Esophagus squamous epithelium (tissue), 5 donors: ENCODE results near the gene PXDC1. TPM values are rescaled to one million over a fixed set of nuclear protein-coding genes. Genes with fewer than 3 reads are reported as not detected.
"Not testable (repeated sequence)": the region's sequence is repeated elsewhere in the genome, so short reads cannot be mapped to it uniquely, and the experiment has no call there.

Experiments used
- DNase-seq: peaks from one replicate; lab custom pipeline; 2025; lab: John Stamatoyannopoulos, UW
- H3K27ac ChIP-seq, 4 donors: fragments of 200-600 bp; sonication (generic); one replicate each; pipeline ENCODE4 v1.5.1; 2016 to 2019; ENCODE audit warnings: mild to moderate bottlenecking in 1 of 4
- H3K27me3 ChIP-seq, 4 donors: fragments of 200-600 bp; sonication (generic); 1 replicate in 3 of 4; 2 replicates in 1 of 4; pipeline versions ENCODE4 v1.5.1 to v1.6.0; 2017 to 2021; ENCODE audit warnings: antibody characterized with exemption in 1 of 4
- H3K36me3 ChIP-seq, 3 donors: fragments of 200-600 bp; sonication (generic); one replicate each; pipeline ENCODE4 v1.5.1; 2016 to 2019
- H3K4me1 ChIP-seq, 3 donors: fragments of 200-600 bp; sonication (generic); one replicate each; pipeline ENCODE4 v1.5.1; 2017 to 2019
- H3K4me3 ChIP-seq, 4 donors: fragments of 200-600 bp; sonication (generic); 1 replicate in 3 of 4; 2 replicates in 1 of 4; pipeline ENCODE4 v1.5.1; 2016 to 2019; ENCODE audit warnings: mild to moderate bottlenecking in 2 of 4, moderate library complexity in 1 of 4
- H3K9me3 ChIP-seq, 3 donors: fragments of 200-600 bp; sonication (generic); one replicate each; pipeline ENCODE4 v1.5.1; 2016 to 2019
- CTCF ChIP-seq, 6 experiments: fragments of 450-650 bp in 4 of 6; fragments of 200-600 bp in 2 of 6; sonication (generic) in 2 of 6; IDR thresholded peaks; one replicate each; pipeline ENCODE4 v1.5.1; 2016 to 2019; ENCODE audit warnings: antibody characterized with exemption in 6 of 6, mild to moderate bottlenecking in 4 of 6, moderate library complexity in 4 of 6
- POLR2A ChIP-seq, 4 donors: fragments of 450-650 bp; IDR thresholded peaks; one replicate each; pipeline ENCODE4 v1.6.1; 2017; ENCODE audit warnings: antibody characterized with exemption in 4 of 4, mild to moderate bottlenecking in 4 of 4, moderate library complexity in 3 of 4
- WGBS, 2 donors: methylation state at CpG; one replicate each; pipeline ENCODE4 v1.1.5; 2018; 5-methylcytosine and 5-hydroxymethylcytosine counted together
- intact Hi-C: fragments of 100-400 bp; cut with DNase I; formaldehyde crosslinking; loops from one replicate; pipeline ENCODE4 v1.15.0; 2022
- total RNA-seq, 4 donors: library from RNA; depleted of rRNA; stranded (reverse); fragments of >200 nt; gene quantifications; one replicate each; pipeline ENCODE4 v1.1.0, GENCODE V29; 2016
- donor health status: DM: yes; HTN: yes; CAD: no.

PXDC1 gene
- total RNA-seq, 4 donors from 2014 or later, result 12.1 to 58.0 (median 24.0) TPM

GRCh38 chr6:3775847-3776246 lies 24.3 kb upstream of the PXDC1 start:
- no peak overlapping the region for H3K27ac ChIP-seq
- no peaks in the 10 kb centered on the region for H3K9me3 ChIP-seq
- H3K4me3 ChIP-seq, result no peak overlapping the region
- TF ChIP-seq CTCF (IDR thresholded peaks at IDR 0.05) (no peak), POLR2A (IDR thresholded peaks at IDR 0.05) (no peak)
- intact Hi-C loops, result no loop called here
- 94 to 95% methylated on average over 3 to 4 of the region's 4 CpGs for WGBS, 2 donors
- H3K4me1 ChIP-seq, result peaks cover 0 to 39% (median 20%) of the 10 kb centered on the region in 3 donors
- DNase-seq, result no peak
- H3K27me3 ChIP-seq, result no peaks in the 10 kb centered on the region
- no peaks in the 10 kb centered on the region for H3K36me3 ChIP-seq

GRCh38 chr6:3775386-3775785 lies 23.9 kb upstream of the PXDC1 start:
- intact Hi-C loops, result no loop called here
- WGBS, 2 donors, result 96 to 98% methylated on average over 7 of the region's 7 CpGs
- Histone ChIP-seq H3K27me3 (no peaks in the 10 kb centered on the region), H3K36me3 (no peaks in the 10 kb centered on the region), H3K9me3 (no peaks in the 10 kb centered on the region), H3K4me1 (peaks cover 0 to 39% (median 20%) of the 10 kb centered on the region in 3 donors), H3K4me3 (no peak overlapping the region), H3K27ac (no peak overlapping the region)
- DNase-seq, result no peak
- TF ChIP-seq POLR2A (IDR thresholded peaks at IDR 0.05) (no peak), CTCF (IDR thresholded peaks at IDR 0.05) (no peak)

GRCh38 chr6:3773678-3774298 lies 22.3 kb upstream of the PXDC1 start:
- no peak overlapping the region for H3K27ac ChIP-seq
- no peak overlapping the region for H3K4me3 ChIP-seq
- no peak for DNase-seq
- H3K4me1 ChIP-seq, result peaks cover 0 to 28% (median 13%) of the 10 kb centered on the region in 3 donors
- intact Hi-C loops, result no loop called here
- H3K36me3 ChIP-seq, result no peaks in the 10 kb centered on the region
- H3K27me3 ChIP-seq, result no peaks in the 10 kb centered on the region
- H3K9me3 ChIP-seq, result no peaks in the 10 kb centered on the region
- 36 to 58% methylated on average over 5 to 7 of the region's 7 CpGs for WGBS, 2 donors
- TF ChIP-seq POLR2A (IDR thresholded peaks at IDR 0.05) (no peak), CTCF (IDR thresholded peaks at IDR 0.05) (no peak)

GRCh38 chr6:3772127-3772999 lies 20.9 kb upstream of the PXDC1 start:
- DNase-seq, intact Hi-C loops, H3K4me3 ChIP-seq, H3K9me3 ChIP-seq, H3K27ac ChIP-seq, H3K27me3 ChIP-seq, H3K36me3 ChIP-seq: not testable (repeated sequence)
- H3K4me1 ChIP-seq, result peaks cover 0 to 14% (median 9%) of the 10 kb centered on the region in 3 donors
- WGBS, 2 donors, result 91 to 95% methylated on average over 10 to 11 of the region's 12 CpGs

GRCh38 chr6:3771407-3772011 lies 20.0 kb upstream of the PXDC1 start:
- H3K27ac ChIP-seq, result no peak overlapping the region
- DNase-seq, result no peak
- H3K4me1 ChIP-seq, result peaks cover 0 to 18% (median 9%) of the 10 kb centered on the region in 3 donors
- TF ChIP-seq POLR2A (IDR thresholded peaks at IDR 0.05) (no peak), CTCF (IDR thresholded peaks at IDR 0.05) (no peak)
- intact Hi-C loops, result no loop called here
- no peak overlapping the region for H3K4me3 ChIP-seq
- H3K27me3 ChIP-seq, result no peaks in the 10 kb centered on the region
- WGBS, 2 donors, result 81 to 97% methylated on average over 7 to 9 of the region's 57 CpGs
- H3K9me3 ChIP-seq, result no peaks in the 10 kb centered on the region
- no peaks in the 10 kb centered on the region for H3K36me3 ChIP-seq
